ENCODE data around the gene KRTAP10-4. TPM values are rescaled to one million over a fixed set of nuclear protein-coding genes. Genes with fewer than 3 reads are reported as not detected.

Gene KRTAP10-4
- polyA plus RNA-seq, 1 of the 3 experiments (the other 2 are of a cell fraction) = not detected

GRCh38 chr21:44537930-44538911 is 35.3 kb upstream of the KRTAP10-4 start:
- Histone ChIP-seq H4K20me1 (ENCODE audit: insufficient read depth) (no peaks in the 10 kb centered on the region), H3K4me2 (no peak overlapping the region), H3K4me1 (ENCODE audit: control insufficient read depth in 1 of 2, insufficient read depth in 2 of 2, low read depth in 1 of 2, low read length in 1 of 2) (no peaks in the 10 kb centered on the region), H3K27ac (ENCODE audit: low read depth in 2 of 2, low read length in 1 of 2) (no peak overlapping the region), H3K9ac (no peak overlapping the region), H3K27me3 (ENCODE audit: insufficient read depth) (peaks cover 19% of the 10 kb centered on the region; the same call in 1 of the 2 replicates), H3K36me3 (replicated peaks in 1 of 2; ENCODE audit: control insufficient read depth in 1 of 2, insufficient read depth in 2 of 2, low read length in 1 of 2) (no peaks in the 10 kb centered on the region), H3K4me3 (ENCODE audit: low read depth in 2 of 2, low read length in 1 of 2) (no peak overlapping the region), H3K9me2 (no peaks in the 10 kb centered on the region), H3F3A (replicated peaks; ENCODE audit: insufficient read depth) (no peaks in the 10 kb centered on the region), H3K79me2 (ENCODE audit: insufficient read depth) (no peaks in the 10 kb centered on the region), H2AFZ (ENCODE audit: low read depth) (no peak overlapping the region), H3K9me3 (no peaks in the 10 kb centered on the region)
- 18% methylated on average over 11 of the region's 33 CpGs for WGBS (ENCODE audit: low lambda C conversion rate)
- TF ChIP-seq ELF1 (IDR thresholded peaks at IDR 0.05) (no peak), MEF2A (IDR thresholded peaks at IDR 0.05; ENCODE audit: borderline replicate concordance, low read depth) (no peak), SMC3 (IDR thresholded peaks at IDR 0.05; ENCODE audit: low read depth, low read length) (no peak), USF1 (IDR thresholded peaks at IDR 0.05; ENCODE audit: borderline replicate concordance, low read depth) (no peak), TCF12 (IDR thresholded peaks at IDR 0.05) (no peak), ZBTB33 (IDR thresholded peaks at IDR 0.05; ENCODE audit: borderline replicate concordance, low read depth) (no peak), PBX3 (IDR thresholded peaks at IDR 0.05) (no peak), RFX5 (IDR thresholded peaks at IDR 0.05; ENCODE audit: low read length) (no peak), GATA2 (CRISPR knock-in tag; IDR thresholded peaks at IDR 0.05) (no peak), USF2 (IDR thresholded peaks at IDR 0.05; ENCODE audit: borderline replicate concordance, low read depth, low read length) (no peak), JUND (IDR thresholded peaks at IDR 0.05) (no peak), REST (IDR thresholded peaks at IDR 0.05; ENCODE audit: low read depth, low read length) (no peak), RXRA (IDR thresholded peaks at IDR 0.05; ENCODE audit: borderline replicate concordance, low read depth) (no peak), EP300 (IDR thresholded peaks at IDR 0.05; ENCODE audit: borderline replicate concordance in 1 of 2, low read depth in 1 of 2, low read length in 1 of 2) (no peak), SIN3A (IDR thresholded peaks at IDR 0.05; ENCODE audit: borderline replicate concordance, low read depth, low read length) (no peak), FOSL2 (IDR thresholded peaks at IDR 0.05; ENCODE audit: borderline replicate concordance, low read depth) (no peak), RAD21 (IDR thresholded peaks at IDR 0.05; ENCODE audit: low read length) (no peak), FOXM1 (IDR thresholded peaks at IDR 0.05; ENCODE audit: low read depth) (no peak), MAX (IDR thresholded peaks at IDR 0.05; ENCODE audit: low read depth) (no peak)
- POLR2A ChIA-PET = no interaction called here
- no peak for DNase-seq
- CTCF ChIA-PET = interaction anchor here (0.9 kb wide), 1 partner anchor 28 kb away, joined by 3 read pairs; no protein-coding TSS in a partner anchor
